Left ventricle myocardium inferior (tissue), 1 donor: ENCODE data around the gene HS6ST3. TPM values are rescaled to one million over a fixed set of nuclear protein-coding genes. Genes with fewer than 3 reads are reported as not detected.

Experiments used
- DNase-seq: peaks from one replicate; pipeline ENCODE4 v3.0.0-alpha.2; 2020
- H3K27ac ChIP-seq: fragments of 200-600 bp; replicated peaks from 2 replicates; pipeline ENCODE4 v1.8.0; 2021
- H3K27me3 ChIP-seq: fragments of 200-600 bp; 2 replicates; pipeline ENCODE4 v1.8.0; 2021; ENCODE audit warnings: low read depth
- H3K36me3 ChIP-seq: fragments of 200-600 bp; 2 replicates; pipeline ENCODE4 v1.8.0; 2021
- H3K4me1 ChIP-seq: fragments of 200-600 bp; 2 replicates; pipeline ENCODE4 v1.8.0; 2021
- H3K4me3 ChIP-seq: fragments of 200-600 bp; 2 replicates; pipeline ENCODE4 v1.8.0; 2021; ENCODE audit warnings: mild to moderate bottlenecking, moderate library complexity
- H3K9me3 ChIP-seq: fragments of 200-600 bp; replicated peaks from 2 replicates; pipeline ENCODE4 v1.8.0; 2021
- CTCF ChIP-seq: fragments of 200-600 bp; IDR thresholded peaks from 2 replicates; pipeline ENCODE4 v1.8.0; 2021; ENCODE audit warnings: antibody characterized with exemption, mild to moderate bottlenecking, borderline replicate concordance
- intact Hi-C: fragments of 100-400 bp; cut with micrococcal nuclease; formaldehyde crosslinking; loops from one replicate; pipeline ENCODE4 v1.11.0; 2022
- total RNA-seq: library from RNA; stranded (reverse); fragmentation: NEBNext Ultra II Directional; extraction: Animal tissue kit (Norgen Biotek cat#: 25700); gene quantifications from one replicate; pipeline ENCODE4 v1.2.1, GENCODE V29; 2021
- donor health status: DM: no; HTN: yes; CAD: no; lungs with severe emphysema.

HS6ST3 gene
- total RNA-seq, 1 donor from 2014 or later: 2.0 TPM

- no peaks in the 10 kb centered on the region for H3K27me3 ChIP-seq
- intact Hi-C loops: no loop called here
- no peak for TF ChIP-seq CTCF
- no peaks in the 10 kb centered on the region for H3K36me3 ChIP-seq
- H3K4me3 ChIP-seq: no peak overlapping the region
- DNase-seq: no peak
- H3K4me1 ChIP-seq: no peaks in the 10 kb centered on the region
- H3K27ac ChIP-seq: no peak overlapping the region
- H3K9me3 ChIP-seq: peaks cover 7% of the 10 kb centered on the region
Measured at GRCh38 chr13:96835546-96835945, 745.6 kb downstream of the HS6ST3 start.

- Histone ChIP-seq H3K36me3 (no peaks in the 10 kb centered on the region), H3K27me3 (no peaks in the 10 kb centered on the region), H3K4me1 (no peaks in the 10 kb centered on the region), H3K9me3 (peaks cover 7% of the 10 kb centered on the region), H3K27ac (no peak overlapping the region), H3K4me3 (no peak overlapping the region)
- no peak for DNase-seq
- TF ChIP-seq CTCF: no peak
- intact Hi-C loops: no loop called here
Measured at GRCh38 chr13:96836733-96837132, 746.8 kb downstream of the HS6ST3 start.

GRCh38 chr13:96837809-96838208, 747.9 kb downstream of the HS6ST3 start:
- intact Hi-C loops: no loop called here
- Histone ChIP-seq H3K27ac (no peak overlapping the region), H3K4me3 (no peak overlapping the region), H3K36me3 (no peaks in the 10 kb centered on the region), H3K27me3 (no peaks in the 10 kb centered on the region), H3K9me3 (peaks cover 7% of the 10 kb centered on the region), H3K4me1 (no peaks in the 10 kb centered on the region)
- no peak for DNase-seq
- TF ChIP-seq CTCF: no peak

- Histone ChIP-seq H3K9me3 (no peaks in the 10 kb centered on the region), H3K27ac (no peak overlapping the region), H3K4me3 (no peak overlapping the region), H3K4me1 (no peaks in the 10 kb centered on the region), H3K36me3 (no peaks in the 10 kb centered on the region), H3K27me3 (no peaks in the 10 kb centered on the region)
- DNase-seq: no peak
- TF ChIP-seq CTCF: no peak
- intact Hi-C loops: no loop called here
Measured at GRCh38 chr13:96844195-96844594, 754.3 kb downstream of the HS6ST3 start.

GRCh38 chr13:96844616-96845015, 754.7 kb downstream of the HS6ST3 start:
- Histone ChIP-seq H3K36me3 (no peaks in the 10 kb centered on the region), H3K27me3 (no peaks in the 10 kb centered on the region), H3K4me1 (no peaks in the 10 kb centered on the region), H3K9me3 (no peaks in the 10 kb centered on the region), H3K27ac (no peak overlapping the region), H3K4me3 (no peak overlapping the region)
- intact Hi-C loops: no loop called here
- DNase-seq: no peak
- no peak for TF ChIP-seq CTCF

- Histone ChIP-seq H3K4me1 (no peaks in the 10 kb centered on the region), H3K4me3 (no peak overlapping the region), H3K27ac (no peak overlapping the region), H3K36me3 (no peaks in the 10 kb centered on the region), H3K27me3 (no peaks in the 10 kb centered on the region), H3K9me3 (peaks cover under 1% of the 10 kb centered on the region)
- DNase-seq: no peak
- no peak for TF ChIP-seq CTCF
- intact Hi-C loops: no loop called here
Measured at GRCh38 chr13:96848286-96848685, 758.4 kb downstream of the HS6ST3 start.
